Mesothelial cell of epicardium (in vitro differentiated cells): ENCODE results near the gene MLN. TPM values are rescaled to one million over a fixed set of nuclear protein-coding genes. Genes with fewer than 3 reads are reported as not detected.

Source experiments
- DNase-seq, 2 experiments: peaks; one replicate each; pipeline ENCODE4 v3.0.0; 2021; ENCODE audit warnings: low spot score in 2 of 2; ENCODE audit not compliant: unreplicated experiment in 2 of 2
- H3K27ac Mint-ChIP-seq: 2 replicates; pipeline ENCODE4 v1.8.0; 2021; ENCODE audit warnings: mixed read lengths
- H3K27me3 Mint-ChIP-seq: 2 replicates; pipeline ENCODE4 v1.8.0; 2021; ENCODE audit warnings: low read depth, mixed read lengths
- H3K36me3 Mint-ChIP-seq: 2 replicates; pipeline ENCODE4 v1.8.0; 2021; ENCODE audit warnings: mixed read lengths
- H3K4me1 Mint-ChIP-seq: 2 replicates; pipeline ENCODE4 v1.8.0; 2021; ENCODE audit warnings: mixed read lengths
- H3K4me3 Mint-ChIP-seq: 2 replicates; pipeline ENCODE4 v1.8.0; 2021; ENCODE audit warnings: mild to moderate bottlenecking, moderate library complexity, mixed read lengths
- H3K9me3 Mint-ChIP-seq: 2 replicates; pipeline ENCODE4 v1.8.0; 2021; ENCODE audit warnings: mixed read lengths
- CTCF ChIP-seq: fragments of 200-600 bp; sonication (generic); IDR thresholded peaks from one replicate; pipeline ENCODE4 v1.5.0; 2021; ENCODE audit warnings: antibody characterized with exemption; ENCODE audit not compliant: unreplicated experiment
- total RNA-seq: library from RNA; stranded (reverse); gene quantifications from 3 replicates; pipeline ENCODE4 v1.2.1, GENCODE V29; 2021

The MLN gene
- total RNA-seq, 1 donor from 2014 or later: not detected

- no peak for TF ChIP-seq CTCF
- peaks cover 48% of the 10 kb centered on the region for H3K4me1 Mint-ChIP-seq
- no peaks in the 10 kb centered on the region for H3K9me3 Mint-ChIP-seq
- DNase-seq: no peak
- peaks cover 18% of the 10 kb centered on the region for H3K36me3 Mint-ChIP-seq
- no peaks in the 10 kb centered on the region for H3K27me3 Mint-ChIP-seq
- no peak overlapping the region for H3K27ac Mint-ChIP-seq
- H3K4me3 Mint-ChIP-seq: no peak overlapping the region
Measured at GRCh38 chr6:33784787-33785186, 19.0 kb downstream of the MLN start.

- DNase-seq: no peak
- no peak for TF ChIP-seq CTCF
- Mint-ChIP-seq H3K9me3 (no peaks in the 10 kb centered on the region), H3K4me3 (no peak overlapping the region), H3K27me3 (no peaks in the 10 kb centered on the region), H3K27ac (no peak overlapping the region), H3K4me1 (peaks cover 41% of the 10 kb centered on the region), H3K36me3 (peaks cover 27% of the 10 kb centered on the region)
Measured at GRCh38 chr6:33783781-33784520, 19.9 kb downstream of the MLN start.

GRCh38 chr6:33782561-33782960 lies 21.2 kb downstream of the MLN start:
- TF ChIP-seq CTCF: no peak

GRCh38 chr6:33781131-33781975 lies 22.4 kb downstream of the MLN start:
- Mint-ChIP-seq H3K4me1 (peaks cover 28% of the 10 kb centered on the region), H3K36me3 (peaks cover 40% of the 10 kb centered on the region), H3K27me3 (no peaks in the 10 kb centered on the region), H3K9me3 (no peaks in the 10 kb centered on the region), H3K4me3 (no peak overlapping the region), H3K27ac (peak overlapping the region; percentile 14)
- DNase-seq: no peak
- no peak for TF ChIP-seq CTCF

More at GRCh38 chr6:33782561-33782960, 21.2 kb downstream of the MLN start:
- no peaks in the 10 kb centered on the region for H3K27me3 Mint-ChIP-seq
- H3K4me3 Mint-ChIP-seq: no peak overlapping the region
- H3K36me3 Mint-ChIP-seq: peaks cover 32% of the 10 kb centered on the region
- no peak overlapping the region for H3K27ac Mint-ChIP-seq
- no peaks in the 10 kb centered on the region for H3K9me3 Mint-ChIP-seq
- DNase-seq: no peak
- H3K4me1 Mint-ChIP-seq: peaks cover 39% of the 10 kb centered on the region

- no peak for DNase-seq
- no peak for TF ChIP-seq CTCF
- Mint-ChIP-seq H3K4me3 (no peak overlapping the region), H3K4me1 (peaks cover 13% of the 10 kb centered on the region), H3K36me3 (peaks cover 44% of the 10 kb centered on the region), H3K9me3 (no peaks in the 10 kb centered on the region), H3K27me3 (no peaks in the 10 kb centered on the region), H3K27ac (no peak overlapping the region)
Measured at GRCh38 chr6:33779895-33780294, 23.9 kb downstream of the MLN start.
